Inflammatory macrophage treated with lipopolysaccharide for 4 hours (primary cell): ENCODE data around the gene CLIC2.

Experiments used
- DNase-seq: peaks from one replicate; pipeline ENCODE4 v3.0.0-alpha.2; 2020

The CLIC2 gene

DNA sequence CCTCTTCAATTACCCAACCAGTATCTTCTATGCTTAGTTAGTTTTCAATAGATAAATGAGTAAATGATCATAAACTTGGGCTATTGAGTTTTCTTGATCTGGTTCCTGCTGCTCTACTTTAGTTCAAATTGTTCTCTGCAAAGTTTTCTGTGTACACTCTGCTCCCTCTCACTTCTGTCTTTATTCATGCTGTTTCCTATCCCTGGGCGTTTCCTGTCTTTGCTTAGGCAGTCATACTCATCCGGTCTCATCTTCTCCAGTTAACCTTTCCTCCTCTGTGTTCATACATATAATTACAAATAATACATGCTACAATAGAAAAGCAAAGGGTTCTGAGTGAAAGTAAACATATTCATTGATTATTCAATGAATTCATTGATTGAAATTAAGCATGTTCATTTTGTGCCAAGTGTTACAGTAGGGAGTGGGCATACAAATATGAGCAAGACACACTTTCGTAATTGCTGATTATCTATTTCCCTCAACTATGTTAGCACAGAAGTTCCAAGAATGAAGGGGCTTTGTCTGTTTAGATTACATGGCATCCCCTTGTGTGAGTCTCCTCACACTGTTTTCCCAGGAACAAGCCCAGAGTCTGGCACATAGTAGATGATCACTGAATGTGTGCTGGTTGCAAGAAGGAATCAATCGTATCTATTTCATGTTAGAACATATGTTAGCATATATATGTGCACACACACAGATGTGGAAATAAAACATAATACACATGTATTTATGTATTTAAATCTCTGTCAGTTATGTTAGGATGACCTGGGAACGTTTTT lies 71.3 kb downstream of the CLIC2 start:
- DNase-seq: peak; percentile 2

GRCh38 chrX:155259752-155260151 lies 74.7 kb downstream of the CLIC2 start:
- no peak for DNase-seq

DNA sequence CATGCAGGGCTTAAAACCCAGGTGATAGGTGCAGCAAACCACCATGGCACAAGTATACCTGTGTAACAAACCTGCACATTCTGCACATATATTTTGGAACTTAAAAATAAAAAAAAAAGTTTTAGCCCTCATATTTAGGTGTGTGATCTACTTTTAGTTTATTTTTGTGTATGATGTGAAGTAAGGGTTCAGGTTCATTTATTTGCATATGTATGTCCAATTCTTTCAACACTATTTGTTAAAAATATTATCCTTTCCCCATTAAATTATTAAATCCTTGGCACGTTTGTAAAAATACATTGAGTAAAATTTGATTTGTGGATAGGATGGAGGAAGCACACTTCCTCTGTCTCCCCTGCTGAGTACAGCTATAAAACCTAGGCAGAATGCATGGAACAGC lies 83.0 kb downstream of the CLIC2 start:
- no peak for DNase-seq

- no peak for DNase-seq
These were observed 86.9 kb downstream of the CLIC2 start for GRCh38 chrX:155247497-155247896.

DNA sequence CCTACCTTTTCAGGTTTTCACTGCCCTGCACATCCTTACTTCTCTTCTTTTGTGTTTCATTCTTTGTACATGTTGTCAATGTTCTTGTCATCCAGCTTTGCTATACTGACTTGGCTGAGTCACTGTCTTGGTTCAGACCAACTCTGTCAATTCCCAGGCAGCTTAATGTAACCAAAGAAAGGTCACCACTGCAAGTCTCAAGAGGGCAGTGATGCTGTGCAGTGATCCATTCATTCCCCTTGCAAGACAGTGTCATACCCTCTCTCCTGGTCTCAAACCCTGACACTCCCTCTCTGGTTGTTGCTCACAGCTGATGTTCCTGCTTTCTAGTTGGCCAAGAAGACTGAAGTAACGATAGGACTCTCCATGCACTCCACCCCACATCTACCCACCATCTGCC lies 87.7 kb downstream of the CLIC2 start:
- no peak for DNase-seq

DNA sequence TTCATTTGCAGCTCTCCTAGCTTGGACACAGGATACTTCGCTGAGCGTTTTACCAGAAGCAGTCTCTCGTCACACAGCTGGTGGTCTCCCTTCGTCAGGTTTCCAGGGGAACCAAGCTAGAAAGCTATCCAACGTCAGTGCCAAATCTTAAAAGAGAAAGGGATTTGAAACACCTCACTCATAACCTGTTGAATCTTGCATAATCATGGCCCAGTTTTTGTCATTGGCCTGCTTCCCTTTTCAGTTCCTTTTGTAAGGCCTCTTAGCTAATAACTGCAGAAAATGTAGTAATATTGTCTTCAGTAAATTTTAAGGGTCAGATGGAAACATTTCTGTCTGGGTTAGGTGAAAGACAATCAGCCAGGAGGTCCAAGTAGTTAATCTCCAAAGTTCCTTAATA lies 92.1 kb downstream of the CLIC2 start:
- DNase-seq: peak; percentile 75

DNA sequence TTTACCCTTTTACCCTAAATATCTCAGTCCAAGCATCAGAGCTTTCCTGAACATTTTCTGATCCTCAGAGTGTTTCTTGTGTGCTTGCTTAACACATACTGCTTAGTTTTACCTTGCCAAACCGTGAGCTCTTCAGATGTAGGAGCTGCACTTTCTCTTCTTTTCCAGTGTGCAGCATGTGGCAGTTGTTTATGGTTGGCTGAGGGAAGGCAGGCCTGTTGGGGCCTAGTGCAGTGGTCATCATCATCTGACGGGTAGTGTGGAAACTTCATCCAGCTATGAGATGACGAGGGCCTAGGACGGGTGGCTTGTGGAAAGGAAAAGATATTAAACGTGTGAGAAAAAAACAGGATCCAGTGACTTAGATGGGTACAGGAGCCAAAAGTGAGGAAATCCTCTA lies 96.7 kb downstream of the CLIC2 start:
- no peak for DNase-seq

DNA sequence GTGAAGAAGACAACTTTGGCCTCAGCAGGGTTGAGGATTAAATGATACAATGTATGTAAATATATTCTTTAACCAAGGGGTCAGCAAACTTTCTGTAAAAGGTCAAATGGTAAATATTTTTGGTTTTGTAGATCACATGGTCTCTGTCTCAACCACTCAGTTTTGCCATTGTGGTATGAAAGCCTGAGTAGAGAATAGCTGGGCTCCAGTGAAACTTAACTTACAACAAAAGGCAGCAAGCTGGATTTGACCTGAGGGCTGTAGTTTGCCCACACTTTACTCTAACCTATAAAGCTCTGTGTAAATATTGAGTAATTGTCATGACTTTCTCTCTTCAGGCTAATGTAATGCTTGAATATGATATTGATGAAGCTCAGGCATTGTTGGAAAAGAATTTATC lies 98.5 kb downstream of the CLIC2 start:
- DNase-seq: no peak

GRCh38 chrX:155231163-155231562 lies 103.3 kb downstream of the CLIC2 start:
- DNase-seq: no peak
